ENCODE measurements around the gene ITGA5. TPM values are rescaled to one million over a fixed set of nuclear protein-coding genes. Genes with fewer than 3 reads are reported as not detected.

The ITGA5 gene
- total RNA-seq, 1 donor from 2014 or later, result 257 TPM

- no peak for DNase-seq (ENCODE audit: low read depth in 2 of 2)
Observed at GRCh38 chr12:54390176-54390667, 28.8 kb downstream of the ITGA5 start.

GRCh38 chr12:54389607-54390175 lies 29.4 kb downstream of the ITGA5 start:
- DNase-seq (ENCODE audit: low read depth in 2 of 2), result no peak

GRCh38 chr12:54389134-54389508 lies 29.9 kb downstream of the ITGA5 start:
- DNase-seq (ENCODE audit: low read depth in 2 of 2), result no peak

GRCh38 chr12:54388237-54389133 lies 30.6 kb downstream of the ITGA5 start:
- DNase-seq (ENCODE audit: low read depth in 2 of 2), result no peak

GRCh38 chr12:54387114-54387467 lies 32.0 kb downstream of the ITGA5 start:
- DNase-seq (ENCODE audit: low read depth in 2 of 2), result no peak

- no peak for DNase-seq (ENCODE audit: low read depth in 2 of 2)
Observed at GRCh38 chr12:54386403-54387113, 32.5 kb downstream of the ITGA5 start.

GRCh38 chr12:54385251-54385914 lies 33.7 kb downstream of the ITGA5 start:
- DNase-seq (ENCODE audit: low read depth in 2 of 2), result no peak

- DNase-seq (ENCODE audit: low read depth in 2 of 2), result no peak
Observed at GRCh38 chr12:54384591-54385041, 34.5 kb downstream of the ITGA5 start, which contains the start of gene ZNF385A. Gene ZNF385A (minus strand): TSS chr12:54384733. CDS start chr12:54384514, 219 bp downstream.

- DNase-seq (ENCODE audit: low read depth in 2 of 2), result peak in 1 of 2 donors; percentile 90
Observed at GRCh38 chr12:54383041-54383609, 35.9 kb downstream of the ITGA5 start.

GRCh38 chr12:54381136-54381535 lies 37.9 kb downstream of the ITGA5 start:
- DNase-seq (ENCODE audit: low read depth in 2 of 2), result no peak

GRCh38 chr12:54379398-54380201 lies 39.5 kb downstream of the ITGA5 start:
- peak; percentile 89 to 90 for DNase-seq (ENCODE audit: low read depth in 2 of 2)

GRCh38 chr12:54378796-54379397 lies 40.2 kb downstream of the ITGA5 start:
- DNase-seq (ENCODE audit: low read depth in 2 of 2), result peak; percentile 44 to 64

- DNase-seq (ENCODE audit: low read depth in 2 of 2), result no peak
Observed at GRCh38 chr12:54377797-54378515, 41.1 kb downstream of the ITGA5 start.

GRCh38 chr12:54377007-54377406 lies 42.1 kb downstream of the ITGA5 start:
- DNase-seq (ENCODE audit: low read depth in 2 of 2), result no peak

GRCh38 chr12:54376596-54376995 lies 42.5 kb downstream of the ITGA5 start:
- no peak for DNase-seq (ENCODE audit: low read depth in 2 of 2)

GRCh38 chr12:54375259-54375579 lies 43.8 kb downstream of the ITGA5 start:
- no peak for DNase-seq (ENCODE audit: low read depth in 2 of 2)

GRCh38 chr12:54374562-54375258 lies 44.4 kb downstream of the ITGA5 start:
- DNase-seq (ENCODE audit: low read depth in 2 of 2), result peak in 1 of 2 donors; percentile 80

- no peak for DNase-seq (ENCODE audit: low read depth in 2 of 2)
Observed at GRCh38 chr12:54373649-54374561, 45.2 kb downstream of the ITGA5 start.

Data from lung microvascular endothelial cell (primary cell).